Chondrocyte (in vitro differentiated cells): Measurements from ENCODE around the gene CRABP2. TPM values are rescaled to one million over a fixed set of nuclear protein-coding genes. Genes with fewer than 3 reads are reported as not detected.

ENCODE experiments used
- DNase-seq: peaks from one replicate; pipeline ENCODE4 v3.0.0; 2021; ENCODE audit warnings: mixed read lengths, low spot score
- H3K27ac Mint-ChIP-seq: one replicate; pipeline ENCODE4 v1.8.0; 2021; ENCODE audit warnings: mild to moderate bottlenecking, moderate library complexity, mixed read lengths; ENCODE audit not compliant: unreplicated experiment
- H3K27me3 Mint-ChIP-seq: 2 replicates; pipeline ENCODE4 v1.8.0; 2021; ENCODE audit warnings: low read depth, mixed read lengths
- H3K36me3 Mint-ChIP-seq: 2 replicates; pipeline ENCODE4 v1.8.0; 2021; ENCODE audit warnings: low read depth, mixed read lengths
- H3K4me1 Mint-ChIP-seq: 2 replicates; pipeline ENCODE4 v1.8.0; 2021; ENCODE audit warnings: low read depth, mild to moderate bottlenecking, mixed read lengths
- H3K4me3 Mint-ChIP-seq: one replicate; pipeline ENCODE4 v1.8.0; 2021; ENCODE audit warnings: mild to moderate bottlenecking, moderate library complexity, mixed read lengths; ENCODE audit not compliant: unreplicated experiment
- H3K9me3 Mint-ChIP-seq: 2 replicates; pipeline ENCODE4 v1.8.0; 2021; ENCODE audit warnings: low read depth, mixed read lengths
- CTCF ChIP-seq: fragments of 200-600 bp; sonication (generic); IDR thresholded peaks from 2 replicates; pipeline ENCODE4 v1.5.0; 2021; ENCODE audit warnings: antibody characterized with exemption, mild to moderate bottlenecking, moderate library complexity
- total RNA-seq: library from RNA; stranded (reverse); gene quantifications from 3 replicates; pipeline ENCODE4 v1.2.1, GENCODE V29; 2021

CRABP2 gene
- total RNA-seq, 1 donor from 2014 or later, result 93.5 TPM

- peaks cover 64% of the 10 kb centered on the region for H3K4me1 Mint-ChIP-seq
- H3K27me3 Mint-ChIP-seq, result no peaks in the 10 kb centered on the region
- no peak for TF ChIP-seq CTCF
- H3K4me3 Mint-ChIP-seq, result no peak overlapping the region
- peak; percentile 65 for DNase-seq
- peak overlapping the region; percentile 63 for H3K27ac Mint-ChIP-seq
- no peaks in the 10 kb centered on the region for H3K9me3 Mint-ChIP-seq
- peaks cover 16% of the 10 kb centered on the region for H3K36me3 Mint-ChIP-seq
Measured at GRCh38 chr1:156744344-156744743, 39.0 kb upstream of the CRABP2 start.

DNA sequence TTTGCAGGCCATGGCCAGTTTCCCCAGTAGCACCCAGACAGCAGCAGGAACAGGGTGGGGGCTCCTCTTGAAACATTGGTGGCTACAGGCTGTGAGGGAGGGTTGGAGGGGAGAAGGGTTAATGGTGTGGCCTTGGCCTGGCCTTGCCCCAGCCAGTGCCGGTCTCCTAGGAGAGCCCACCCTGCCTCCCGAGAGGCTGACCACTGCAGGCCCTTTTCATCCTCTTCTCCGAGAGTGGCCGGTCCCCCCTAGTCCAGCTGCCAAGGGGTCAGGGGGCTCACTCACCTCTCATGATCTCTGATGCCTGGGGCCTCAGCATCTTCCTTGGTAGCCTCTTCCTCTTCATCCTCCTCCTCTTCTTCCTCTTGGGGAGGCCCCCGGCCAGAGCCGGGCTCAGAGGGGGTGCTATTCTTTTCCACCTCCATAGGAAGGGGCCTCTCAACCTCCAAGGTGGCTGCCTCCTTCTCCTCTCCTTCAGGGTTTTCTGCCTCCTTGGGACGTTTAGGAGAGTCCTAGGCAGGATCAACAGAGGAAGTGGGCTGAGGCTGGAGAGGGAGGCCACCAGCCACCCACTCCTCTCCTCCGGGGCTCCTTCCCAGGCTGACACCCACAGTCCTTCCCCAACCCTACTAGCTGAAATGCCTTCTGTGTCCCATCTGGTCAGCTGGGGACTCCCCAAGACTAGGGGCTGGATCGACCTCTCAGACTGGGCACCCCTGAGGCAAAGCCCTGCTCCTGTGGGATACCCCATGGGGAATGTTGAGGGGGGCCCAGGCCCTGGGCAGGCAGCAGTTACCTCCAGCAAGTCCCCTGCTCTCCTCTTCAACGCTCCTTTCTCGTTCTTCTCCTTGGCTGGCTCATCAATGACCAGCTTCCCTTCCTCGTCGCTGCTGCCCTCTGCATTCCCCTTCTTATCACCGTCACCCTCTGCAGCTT, 38.3 kb upstream of the CRABP2 start:
- Mint-ChIP-seq H3K9me3 (no peaks in the 10 kb centered on the region), H3K4me3 (no peak overlapping the region), H3K27me3 (no peaks in the 10 kb centered on the region), H3K27ac (no peak overlapping the region), H3K4me1 (peaks cover 57% of the 10 kb centered on the region), H3K36me3 (peaks cover 16% of the 10 kb centered on the region)
- no peak for DNase-seq
- no peak for TF ChIP-seq CTCF

- Mint-ChIP-seq H3K27me3 (no peaks in the 10 kb centered on the region), H3K4me3 (no peak overlapping the region)
Measured at GRCh38 chr1:156742801-156743200, 37.4 kb upstream of the CRABP2 start.

DNA sequence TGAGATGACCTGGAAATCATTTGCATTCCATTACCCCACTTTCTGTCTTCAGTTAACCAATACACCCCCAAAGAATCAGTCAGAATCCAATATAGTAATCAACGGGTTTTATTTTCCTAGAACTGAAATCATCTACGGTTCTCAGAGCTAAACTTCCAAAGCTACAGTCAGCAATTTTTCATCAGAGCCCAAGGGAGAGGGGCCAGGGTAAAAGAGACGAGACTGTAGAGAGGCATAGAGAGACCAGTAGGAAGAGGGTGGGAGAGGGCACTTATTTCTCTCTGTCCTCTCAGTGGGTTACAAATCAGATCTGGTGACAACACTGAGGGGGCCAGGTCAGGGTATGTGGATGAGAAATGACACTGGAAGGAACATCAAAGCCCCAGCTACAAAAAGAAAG, 36.6 kb upstream of the CRABP2 start:
- no peak for DNase-seq
- no peak for TF ChIP-seq CTCF
- H3K9me3 Mint-ChIP-seq, result no peaks in the 10 kb centered on the region
- H3K27ac Mint-ChIP-seq, result peak overlapping the region; percentile 98
- peaks cover 16% of the 10 kb centered on the region for H3K36me3 Mint-ChIP-seq
- H3K27me3 Mint-ChIP-seq, result no peaks in the 10 kb centered on the region
- no peak overlapping the region for H3K4me3 Mint-ChIP-seq
- H3K4me1 Mint-ChIP-seq, result peaks cover 42% of the 10 kb centered on the region

More at GRCh38 chr1:156742801-156743200, 37.4 kb upstream of the CRABP2 start:
- Mint-ChIP-seq H3K36me3 (peaks cover 16% of the 10 kb centered on the region), H3K27ac (no peak overlapping the region), H3K9me3 (no peaks in the 10 kb centered on the region), H3K4me1 (peaks cover 49% of the 10 kb centered on the region)
- TF ChIP-seq CTCF, result no peak
- no peak for DNase-seq

GRCh38 chr1:156741481-156741983, 36.1 kb upstream of the CRABP2 start:
- H3K4me3 Mint-ChIP-seq, result peak overlapping the region; percentile 67
- no peak for DNase-seq
- H3K27ac Mint-ChIP-seq, result peak overlapping the region; percentile 98
- H3K4me1 Mint-ChIP-seq, result peaks cover 38% of the 10 kb centered on the region
- H3K36me3 Mint-ChIP-seq, result peaks cover 16% of the 10 kb centered on the region
- no peak for TF ChIP-seq CTCF
- H3K9me3 Mint-ChIP-seq, result no peaks in the 10 kb centered on the region
- no peaks in the 10 kb centered on the region for H3K27me3 Mint-ChIP-seq
